K562 (cell line): Measurements from ENCODE around the gene RFPL4A. TPM values are rescaled to one million over a fixed set of nuclear protein-coding genes. Genes with fewer than 3 reads are reported as not detected.

Experiments
- ATAC-seq: fragments of 200-7000 bp; cut with Tn5 transposase; 3 replicates; pipeline ENCODE4 v1.9.1; 2020; ENCODE audit warnings: moderate library complexity
- BruUV-seq: library from RNA; stranded (reverse); fragments of 400-500 nt; replicated peaks from 2 replicates; lab custom pipeline; 2021; lab: Mats Ljungman, UMichigan
- CTCF ChIA-PET: fragments of 300-600 bp; formaldehyde crosslinking; extraction: SDS; loops from one replicate; lab custom pipeline; 2021; ENCODE audit warnings: low intra/inter-chr PET ratio; lab: Yijun Ruan, JAX
- POLR2A ChIA-PET: fragments of 300-600, 350-650 bp; sonication (Branson Sonifier 250); formaldehyde crosslinking; extraction: SDS; loops from one replicate; lab custom pipeline; 2021; ENCODE audit warnings: antibody characterized with exemption, inconsistent platforms; lab: Yijun Ruan, JAX
- DNase-seq, 4 experiments: peaks; one replicate each; pipeline versions ENCODE4 v3.0.0 to v3.0.0-alpha.2; 2011 to 2018; ENCODE audit warnings: low spot score in 3 of 4, mixed read lengths in 3 of 4; ENCODE audit errors: extremely low read depth in 1 of 4
- FAIRE-seq: peaks from 2 replicates; lab custom pipeline; 2011; peaks lifted over from hg19 to GRCh38; lab: Jason Lieb, UNC
- H2AFZ ChIP-seq: 2 replicates; pipeline ENCODE4 v1.6.0; 2011; ENCODE audit warnings: low read depth, low read length, control low read depth, inconsistent platforms
- H3K27ac ChIP-seq: fragments of 200-600 bp; 3 replicates; pipeline ENCODE4 v1.8.0; 2011; ENCODE audit warnings: low read depth, mild to moderate bottlenecking, control low read depth, inconsistent platforms, low read length, moderate library complexity, mixed read lengths; ENCODE audit errors: extremely low read depth
- H3K27me3 ChIP-seq, 2 experiments: fragments of 300-600 bp in 1 of 2; 2 replicates in 1 of 2; 3 replicates in 1 of 2; pipeline versions ENCODE4 v1.6.0 to v1.8.0; 2011; ENCODE audit warnings: inconsistent platforms in 2 of 2, low read length in 2 of 2, mild to moderate bottlenecking in 1 of 2, mixed read lengths in 1 of 2, moderate library complexity in 1 of 2; ENCODE audit not compliant: control insufficient read depth in 2 of 2, insufficient read depth in 2 of 2
- H3K36me3 ChIP-seq: fragments of 300-600 bp; 3 replicates; pipeline ENCODE4 v1.8.0; 2011; ENCODE audit warnings: mild to moderate bottlenecking, low read length, inconsistent platforms; ENCODE audit not compliant: control insufficient read depth, insufficient read depth
- H3K4me1 ChIP-seq, 2 experiments: fragments of 200-600 bp in 1 of 2; replicated peaks in 1 of 2; 2 replicates in 1 of 2; 3 replicates in 1 of 2; pipeline versions ENCODE4 v1.5.1 to v1.8.0; 2011; ENCODE audit warnings: inconsistent platforms in 2 of 2, low read length in 2 of 2, mild to moderate bottlenecking in 1 of 2, mixed read lengths in 1 of 2, moderate library complexity in 1 of 2; ENCODE audit not compliant: control insufficient read depth in 2 of 2, insufficient read depth in 2 of 2
- H3K4me2 ChIP-seq: 2 replicates; pipeline ENCODE4 v1.6.1; 2011; ENCODE audit warnings: low read length, control low read depth, inconsistent platforms, mixed read lengths; ENCODE audit not compliant: insufficient read depth
- H3K4me3 ChIP-seq: fragments of 200-600 bp; sonication (generic), shearing (Covaris generic); 2 replicates; pipeline ENCODE4 v1.5.1; 2016; ENCODE audit warnings: control low read depth, inconsistent platforms
- H3K79me2 ChIP-seq: fragments of 200-600 bp; 3 replicates; pipeline ENCODE4 v1.8.0; 2011; ENCODE audit warnings: low read length, inconsistent platforms; ENCODE audit not compliant: control insufficient read depth, insufficient read depth
- H3K9ac ChIP-seq, 2 experiments: 2 replicates each; pipeline versions ENCODE4 v1.6.0 to v1.6.1; 2011; ENCODE audit warnings: low read depth in 2 of 2, low read length in 2 of 2, control low read depth in 1 of 2, inconsistent platforms in 1 of 2, mild to moderate bottlenecking in 1 of 2, mixed read lengths in 1 of 2; ENCODE audit not compliant: insufficient read depth in 1 of 2
- H3K9me1 ChIP-seq: one replicate; pipeline ENCODE4 v1.6.0; 2011; ENCODE audit warnings: inconsistent platforms, mild to moderate bottlenecking, low read length, moderate library complexity; ENCODE audit not compliant: control insufficient read depth, insufficient read depth
- H3K9me3 ChIP-seq: replicated peaks from 2 replicates; pipeline ENCODE4 v1.5.1; 2011; ENCODE audit warnings: low read depth, low read length, inconsistent platforms; ENCODE audit not compliant: control insufficient read depth, insufficient read depth
- H4K20me1 ChIP-seq: replicated peaks from 2 replicates; pipeline ENCODE4 v1.6.1; 2011; ENCODE audit warnings: low read length, inconsistent platforms, mixed read lengths; ENCODE audit not compliant: control insufficient read depth, insufficient read depth
- ADNP ChIP-seq: fragments of 200-800 bp; sonication (Bioruptor generic); IDR thresholded peaks from 2 replicates; pipeline ENCODE4 v1.6.1; 2016; ENCODE audit warnings: missing genetic modification characterization, missing compliant biosample characterization
- CREB3L1 ChIP-seq: fragments of 450-650 bp; IDR thresholded peaks from 2 replicates; pipeline ENCODE4 v1.6.1; 2014; ENCODE audit warnings: low read depth, mild to moderate bottlenecking, moderate library complexity, borderline replicate concordance
- EGR1 ChIP-seq: fragments of 450-650 bp; conservative IDR thresholded peaks from 2 replicates; pipeline ENCODE4 v1.6.1; 2017; ENCODE audit warnings: mild to moderate bottlenecking
- HNRNPH1 ChIP-seq: fragments of 200-400 bp; formaldehyde crosslinking; optimal IDR thresholded peaks from 2 replicates; pipeline ENCODE3; 2017; ENCODE audit warnings: low read depth, mild to moderate bottlenecking, low read length, moderate library complexity
- HNRNPK ChIP-seq: fragments of 200-400 bp; formaldehyde crosslinking; IDR thresholded peaks from one replicate; pipeline ENCODE4 v1.6.1; 2018; ENCODE audit warnings: mild to moderate bottlenecking, low read depth, low read length; ENCODE audit not compliant: poor library complexity, severe bottlenecking
- POLR2G ChIP-seq: fragments of 200-400 bp; formaldehyde crosslinking; IDR thresholded peaks from 2 replicates; pipeline ENCODE4 v1.6.1; 2017; ENCODE audit warnings: low read depth, mild to moderate bottlenecking, antibody characterized with exemption, low read length, moderate library complexity
- PREB ChIP-seq: sonication (generic); formaldehyde crosslinking; IDR thresholded peaks from 2 replicates; pipeline ENCODE4 v1.8.1; 2023; ENCODE audit warnings: mild to moderate bottlenecking, missing genetic modification reagents
- PTBP1 ChIP-seq: fragments of 200-400 bp; formaldehyde crosslinking; IDR thresholded peaks from 2 replicates; pipeline ENCODE4 v1.6.1; 2017; ENCODE audit warnings: low read depth, low read length
- SAFB2 ChIP-seq: fragments of 200-400 bp; formaldehyde crosslinking; IDR thresholded peaks from 2 replicates; pipeline ENCODE4 v1.6.1; 2018; ENCODE audit warnings: borderline replicate concordance, low read length, low read depth, moderate library complexity; ENCODE audit not compliant: severe bottlenecking
- TCF3 ChIP-seq: sonication (generic); formaldehyde crosslinking; IDR thresholded peaks from 2 replicates; pipeline ENCODE4 v1.4.0; 2020; ENCODE audit warnings: mild to moderate bottlenecking, missing genetic modification reagents
- ZNF282 ChIP-seq: sonication (generic); formaldehyde crosslinking; IDR thresholded peaks from 2 replicates; pipeline ENCODE4 v1.8.1; 2023; ENCODE audit warnings: missing genetic modification reagents
- WGBS: fragments of 100-300 bp; shearing (Covaris generic); methylation state at CpG from one replicate; pipeline ENCODE4 v1.1.6; 2016; ENCODE audit warnings: low coverage, mixed read lengths; ENCODE audit not compliant: insufficient coverage; ENCODE audit errors: missing lambda C conversion rate; 5-methylcytosine and 5-hydroxymethylcytosine counted together
- in situ Hi-C: fragments of 300-500 bp; cut with MboI; formaldehyde crosslinking; loops from 4 replicates; pipeline ENCODE4 v1.15.0; 2018; ENCODE audit warnings: inconsistent platforms, mixed read lengths
- intact Hi-C: fragments of 100-400 bp; cut with micrococcal nuclease; formaldehyde crosslinking; loops from 2 replicates; pipeline ENCODE4 v1.14.2; 2022
- polyA plus RNA-seq, 8 experiments: library from polyadenylated mRNA; depleted of rRNA in 4 of 8; stranded (reverse) in 5 of 8; unstranded in 3 of 8; fragments of >200 nt; fragmentation: Nextera tagmentation in 2 of 8; fragmentation: Illumina TruSeq in 1 of 8; extraction: Ambion mirVana in 2 of 8; extraction: Trizol in 1 of 8; gene quantifications; 2 replicates each; pipeline versions ENCODE4 v1.2.1 to v1.2.3, GENCODE V29; 2011 to 2014; ENCODE audit warnings: inconsistent platforms in 1 of 8, missing spikeins in 1 of 8
- total RNA-seq, 7 experiments: library from RNA; depleted of rRNA in 6 of 7; stranded (reverse); fragments of >200 nt in 6 of 7; fragmentation: Illumina TruSeq in 2 of 7; extraction: Trizol in 2 of 7; gene quantifications; 2 replicates each; pipeline versions ENCODE4 v1.2.1 to v1.2.3, GENCODE V29; 2011 to 2021; ENCODE audit warnings: low replicate concordance in 1 of 7

The RFPL4A gene
- total and polyA plus RNA-seq, 9 of the 15 experiments (the other 6 are each of a cell fraction or from before 2014, with no cell fraction given) = 0.13 to 1.1 (median 0.23) TPM; not detected in 1

- in situ Hi-C loops = no loop called here
- Histone ChIP-seq H4K20me1 (no peaks in the 10 kb centered on the region), H3K4me2 (no peak overlapping the region), H3K36me3 (no peaks in the 10 kb centered on the region), H3K4me3 (no peak overlapping the region), H3K79me2 (no peaks in the 10 kb centered on the region), H3K27me3 (peaks cover 5 to 22% of the 10 kb centered on the region in 2 experiments; a peak in 4 of 5 replicates), H3K9me1 (no peaks in the 10 kb centered on the region), H3K9ac (no peak overlapping the region), H3K4me1 (no peaks in the 10 kb centered on the region; a peak in 1 of 5 replicates), H3K27ac (no peak overlapping the region), H3K9me3 (no peaks in the 10 kb centered on the region; the same call in 1 of the 2 replicates), H2AFZ (no peak overlapping the region)
- no peak for FAIRE-seq
- WGBS = 28% methylated on average over 18 of the region's 18 CpGs
- no TSS peak for BruUV-seq
- ATAC-seq = no peak
- intact Hi-C loops = loop anchor here (1.0 kb wide), 1 partner anchor 8 kb away; no protein-coding TSS in a partner anchor
- no peak for DNase-seq
- ChIA-PET POLR2A (interaction anchor here (0.6 kb wide), 1 partner anchor 17 kb away, joined by 3 read pairs; no protein-coding TSS in a partner anchor), CTCF (no interaction called here)
- no peak for TF ChIP-seq TCF3 (CRISPR knock-in tag)
- 0 out of 2 replicates have a peak, but pooled peaks have one; percentile 32 for TF ChIP-seq POLR2G
Observed at GRCh38 chr19:55711719-55712118, 47.2 kb upstream of the RFPL4A start.

- BruUV-seq = no TSS peak
- 21% methylated on average over 2 of the region's 3 CpGs for WGBS
- no peak for TF ChIP-seq EGR1
- no peak for TF ChIP-seq CREB3L1
- TF ChIP-seq PTBP1 = no peak
- no peak for TF ChIP-seq PREB (CRISPR knock-in tag)
- TF ChIP-seq ADNP (tag) = no peak
- TF ChIP-seq HNRNPK = peak; percentile 76
- TF ChIP-seq HNRNPH1 = no peak
- TF ChIP-seq ZNF282 (CRISPR knock-in tag) = no peak
- no peak for TF ChIP-seq SAFB2
Observed at GRCh38 chr19:55712804-55713631, 45.9 kb upstream of the RFPL4A start.

More at GRCh38 chr19:55712804-55713631, 45.9 kb upstream of the RFPL4A start:
- Histone ChIP-seq H3K4me2 (no peak overlapping the region), H3K36me3 (no peaks in the 10 kb centered on the region), H3K9me1 (no peaks in the 10 kb centered on the region), H3K4me1 (no peaks in the 10 kb centered on the region; a peak in 1 of 5 replicates), H3K79me2 (no peaks in the 10 kb centered on the region), H3K9ac (no peak overlapping the region), H3K27ac (no peak overlapping the region), H3K27me3 (peaks cover 8 to 34% of the 10 kb centered on the region in 2 experiments; a peak in 4 of 5 replicates), H3K9me3 (no peaks in the 10 kb centered on the region; the same call in 1 of the 2 replicates), H4K20me1 (no peaks in the 10 kb centered on the region), H2AFZ (no peak overlapping the region), H3K4me3 (no peak overlapping the region)
- in situ Hi-C loops = no loop called here
- DNase-seq = no peak
- no peak for FAIRE-seq
- intact Hi-C loops = no loop called here
- POLR2A ChIA-PET = no interaction called here
- CTCF ChIA-PET = no interaction called here
- ATAC-seq = no peak
